Measurements from ENCODE around the gene FAM186B.

FAM186B gene

GRCh38 chr12:49567611-49568441, 37.6 kb downstream of the FAM186B start, which contains the start of gene MCRS1:
MCRS1 (minus strand) TSS chr12:49568142; CDS start chr12:49566731, 1,411 bp downstream.
- DNase-seq: peak; percentile 95

- no peak for DNase-seq
Observed at GRCh38 chr12:49567302-49567610, 38.2 kb downstream of the FAM186B start.

- no peak for DNase-seq
Observed at GRCh38 chr12:49566361-49566760, 39.1 kb downstream of the FAM186B start.

- no peak for DNase-seq
Observed at GRCh38 chr12:49565406-49566265, 39.8 kb downstream of the FAM186B start.

DNA sequence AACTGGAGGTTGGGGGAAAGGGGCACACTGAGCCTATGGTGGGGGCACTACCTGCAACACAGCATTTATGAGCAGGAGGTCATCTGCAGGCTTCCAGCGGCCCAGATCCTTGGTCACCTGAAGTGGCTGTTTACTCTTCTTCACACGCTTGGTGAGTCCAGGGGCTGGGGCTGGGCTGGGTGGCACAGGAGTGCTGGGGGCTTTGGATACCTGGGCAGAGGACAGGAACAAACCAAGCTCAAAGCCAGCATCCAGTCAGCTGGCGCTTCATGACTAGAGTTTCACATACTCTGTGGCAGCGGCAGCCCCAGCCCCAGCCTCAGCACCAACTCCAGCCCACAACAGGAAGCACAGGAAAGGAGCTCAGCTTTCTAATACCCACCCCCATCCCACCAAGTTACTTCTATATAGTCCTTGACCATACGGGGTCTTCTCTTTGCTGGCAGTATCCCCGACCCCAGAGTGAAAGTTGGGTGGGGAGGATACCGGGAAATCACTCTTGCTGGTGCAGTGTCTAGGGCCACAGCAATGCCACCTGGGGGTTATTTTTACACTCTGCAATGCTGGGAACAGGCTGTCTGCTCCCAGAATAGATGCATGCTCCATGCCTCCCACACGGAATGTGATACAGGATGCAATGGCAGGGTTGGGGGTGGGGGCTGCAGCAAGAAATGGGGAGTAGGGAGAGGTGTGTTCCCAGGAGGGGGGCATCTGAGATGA, 40.6 kb downstream of the FAM186B start:
- DNase-seq: no peak

DNA sequence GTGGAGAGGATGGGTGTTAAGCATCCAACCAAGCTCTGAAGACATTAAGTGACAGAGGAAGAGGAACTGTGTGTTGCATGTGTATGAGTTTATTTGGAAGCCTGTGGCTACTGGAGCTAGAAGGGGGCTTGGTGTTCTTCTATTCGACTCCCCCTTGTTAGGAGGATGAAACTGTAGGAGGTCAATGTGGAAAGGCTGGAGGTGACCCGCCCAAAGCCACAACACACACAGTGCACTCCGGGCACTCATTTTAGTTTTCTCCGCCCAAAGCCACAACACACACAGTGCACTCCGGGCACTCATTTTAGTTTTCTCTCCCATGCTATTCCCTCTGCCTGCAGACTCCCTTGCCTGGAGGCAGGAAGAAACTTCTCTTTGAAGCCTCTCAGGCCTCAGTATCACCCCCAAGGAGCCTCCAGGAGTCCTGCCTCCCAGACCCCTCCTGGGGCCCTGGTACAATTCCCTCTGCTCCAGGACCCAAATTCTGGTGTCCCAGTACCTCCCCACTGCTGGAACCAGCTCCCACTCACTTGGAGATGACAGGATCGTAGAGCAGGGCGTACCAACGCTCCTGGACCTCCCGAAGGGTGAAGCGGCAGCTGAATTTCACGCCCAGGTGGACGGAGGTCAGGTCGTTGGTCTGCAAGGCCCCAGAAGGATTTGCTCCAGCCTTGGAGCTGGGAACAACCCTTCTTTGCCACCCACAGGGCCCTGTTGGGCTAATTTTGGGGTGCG, 41.3 kb downstream of the FAM186B start:
- no peak for DNase-seq

GRCh38 chr12:49562831-49563230, 42.6 kb downstream of the FAM186B start:
- DNase-seq: no peak

DNA sequence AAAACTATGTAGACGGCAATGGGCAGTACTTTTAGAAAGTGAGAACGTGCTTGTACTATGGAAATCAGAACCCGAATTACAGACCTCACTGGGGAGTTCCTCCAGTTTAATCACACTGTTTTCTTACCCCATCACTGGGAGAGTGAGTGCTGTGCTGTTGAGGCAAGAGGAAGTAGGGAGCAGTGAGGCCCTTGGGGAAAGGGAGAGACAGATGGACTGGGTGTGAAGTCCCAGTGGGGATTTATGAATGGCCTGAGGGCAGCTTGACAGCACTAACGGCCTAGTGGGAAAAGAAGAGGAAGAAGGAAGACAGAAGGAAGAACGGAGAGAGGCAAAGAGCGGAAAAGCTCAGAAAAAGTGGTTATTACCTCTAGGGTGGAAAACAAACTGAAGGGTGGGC, 43.2 kb downstream of the FAM186B start:
- DNase-seq: no peak

- no peak for DNase-seq
Observed at GRCh38 chr12:49560695-49561094, 44.7 kb downstream of the FAM186B start.

- DNase-seq: no peak
Observed at GRCh38 chr12:49559011-49559675, 46.3 kb downstream of the FAM186B start.

DNA sequence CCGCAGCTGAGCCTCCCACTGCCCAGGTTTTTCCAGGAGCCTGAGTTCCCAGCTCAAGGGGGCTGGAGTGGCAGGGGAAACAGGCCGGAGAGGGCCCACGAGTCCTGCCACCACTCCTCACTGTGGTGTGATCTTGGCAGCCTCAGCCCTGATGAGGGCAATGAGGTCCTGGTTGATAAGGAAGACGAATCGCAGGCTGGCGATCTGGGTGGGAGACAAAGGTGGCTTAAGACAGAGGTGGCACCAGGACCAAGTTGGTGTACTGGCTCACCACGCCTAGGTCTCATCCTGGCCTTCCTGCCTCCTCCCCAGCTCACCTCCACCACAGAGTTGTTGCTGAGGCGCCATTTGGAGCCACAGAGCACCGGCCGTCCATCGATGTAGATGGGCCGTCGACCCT, 46.9 kb downstream of the FAM186B start:
- DNase-seq: no peak

DNA sequence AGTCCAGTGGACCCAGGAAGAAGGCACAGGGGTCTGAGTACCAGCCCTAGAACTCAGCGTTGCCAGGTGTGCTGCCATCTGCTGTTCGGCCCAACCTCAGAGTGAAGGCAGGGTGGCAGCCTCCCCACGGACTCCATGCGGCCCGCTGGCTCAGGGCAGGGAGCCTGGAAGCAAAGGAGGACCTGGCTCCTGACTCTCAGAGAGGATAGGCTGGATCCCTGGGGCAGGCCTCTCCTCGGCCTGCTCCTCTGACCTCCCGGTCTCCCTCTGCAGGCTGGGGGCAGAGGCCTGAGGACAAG, 47.6 kb downstream of the FAM186B start:
- DNase-seq: no peak

DNA sequence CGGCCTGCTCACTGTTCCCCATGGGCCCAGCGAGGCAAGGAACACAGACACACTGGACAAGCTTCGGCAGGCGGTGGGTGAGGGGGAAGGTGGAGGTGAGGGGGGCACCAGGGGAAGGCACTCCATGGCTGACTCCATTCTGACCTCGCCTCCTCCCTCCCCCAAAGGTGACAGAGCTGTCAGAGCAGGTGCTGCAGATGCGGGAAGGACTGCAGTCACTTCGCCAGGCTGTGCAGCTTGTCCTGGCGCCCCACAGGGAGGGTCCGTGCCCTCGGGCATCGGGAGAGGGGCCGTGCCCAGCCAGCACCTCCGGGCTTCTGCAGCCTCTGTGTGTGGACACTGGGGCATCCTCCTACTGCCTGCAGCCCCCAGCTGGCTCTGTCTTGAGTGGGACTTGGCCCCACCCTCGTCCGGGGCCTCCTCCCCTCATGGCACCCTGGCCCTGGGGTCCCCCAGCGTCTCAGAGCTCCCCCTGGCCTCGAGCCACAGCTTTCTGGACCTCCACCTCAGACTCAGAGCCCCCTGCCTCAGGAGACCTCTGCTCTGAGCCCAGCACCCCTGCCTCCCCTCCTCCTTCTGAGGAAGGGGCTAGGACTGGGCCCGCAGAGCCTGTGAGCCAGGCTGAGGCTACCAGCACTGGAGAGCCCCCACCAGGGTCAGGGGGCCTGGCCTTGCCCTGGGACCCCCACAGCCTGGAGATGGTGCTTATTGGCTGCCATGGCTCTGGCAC, 48.1 kb downstream of the FAM186B start:
- no peak for DNase-seq

GRCh38 chr12:49556391-49557186, 48.9 kb downstream of the FAM186B start:
- DNase-seq: no peak

DNA sequence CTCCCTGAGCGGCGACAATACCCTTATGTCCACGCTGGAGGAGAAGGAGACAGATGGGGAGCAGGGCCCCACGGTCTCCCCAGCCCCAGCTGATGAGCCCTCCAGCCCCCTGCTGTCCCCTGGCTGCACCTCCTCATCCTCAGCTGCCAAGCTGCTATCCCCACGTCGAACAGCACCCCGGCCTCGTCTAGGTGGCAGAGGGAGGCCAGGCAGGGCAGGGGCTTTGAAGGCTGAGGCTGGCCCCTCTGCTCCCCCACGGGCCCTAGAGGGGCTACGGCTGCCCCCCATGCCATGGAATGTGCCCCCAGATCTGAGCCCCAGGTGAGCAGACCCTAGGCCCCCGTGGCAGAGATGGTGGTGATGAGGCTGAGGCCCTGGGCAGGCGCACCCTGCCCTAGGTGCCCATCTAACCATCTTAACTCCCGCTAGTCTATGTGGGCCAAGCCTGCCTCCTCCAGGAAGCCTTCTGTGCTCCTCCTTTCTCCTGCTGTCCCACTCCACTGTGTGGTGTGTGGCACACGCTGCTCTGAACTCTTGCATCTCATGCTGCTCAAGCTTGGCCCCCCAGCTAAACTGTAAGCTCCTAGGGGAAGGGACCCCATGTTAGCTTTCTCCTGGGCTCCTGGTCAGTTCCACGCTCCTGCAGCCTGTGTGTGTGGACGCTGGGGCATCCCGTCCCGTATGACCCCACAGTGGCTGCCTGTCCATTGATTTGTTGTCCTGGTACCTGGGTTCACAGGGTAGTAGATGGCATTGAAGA, 49.6 kb downstream of the FAM186B start:
- DNase-seq: no peak

DNA sequence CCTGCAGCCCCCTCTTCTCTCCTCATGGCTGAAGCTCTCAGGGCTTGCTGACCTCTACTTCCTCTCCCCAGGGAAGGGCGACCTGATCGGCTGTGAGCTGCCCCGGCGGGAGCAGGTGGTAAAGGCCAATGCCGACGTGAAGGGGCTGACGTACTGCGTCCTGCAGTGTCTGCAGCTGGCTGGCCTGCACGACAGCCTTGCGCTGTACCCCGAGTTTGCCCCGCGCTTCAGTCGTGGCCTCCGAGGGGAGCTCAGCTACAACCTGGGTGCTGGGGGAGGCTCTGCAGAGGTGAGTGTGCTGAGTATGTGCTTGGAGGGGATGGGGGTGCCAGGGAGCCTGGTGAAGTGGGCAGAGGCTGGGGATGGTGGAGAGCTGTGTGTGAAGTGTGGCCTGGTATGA, 51.2 kb downstream of the FAM186B start:
- no peak for DNase-seq

GRCh38 chr12:49553512-49554088, 51.8 kb downstream of the FAM186B start:
- no peak for DNase-seq

DNA sequence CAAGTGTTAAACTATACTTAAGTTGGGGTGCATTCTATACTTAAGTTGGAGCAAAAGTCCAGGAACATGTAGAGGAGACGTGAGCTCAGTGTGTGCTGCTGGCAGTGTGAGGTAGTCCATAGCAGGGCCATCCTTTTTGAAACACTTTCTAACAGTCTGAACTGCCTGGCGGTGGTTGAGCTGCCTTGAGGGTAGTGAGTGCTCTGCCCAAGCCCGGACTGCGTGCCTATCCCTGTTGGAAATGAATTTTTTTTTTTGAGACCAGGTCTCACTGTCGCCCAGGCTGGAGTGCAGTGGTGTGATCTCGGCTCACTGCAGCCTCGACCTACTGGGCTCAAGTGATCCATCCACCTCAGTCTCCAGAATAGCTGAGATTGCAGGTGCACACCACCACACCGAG, 52.5 kb downstream of the FAM186B start:
- no peak for DNase-seq

DNA sequence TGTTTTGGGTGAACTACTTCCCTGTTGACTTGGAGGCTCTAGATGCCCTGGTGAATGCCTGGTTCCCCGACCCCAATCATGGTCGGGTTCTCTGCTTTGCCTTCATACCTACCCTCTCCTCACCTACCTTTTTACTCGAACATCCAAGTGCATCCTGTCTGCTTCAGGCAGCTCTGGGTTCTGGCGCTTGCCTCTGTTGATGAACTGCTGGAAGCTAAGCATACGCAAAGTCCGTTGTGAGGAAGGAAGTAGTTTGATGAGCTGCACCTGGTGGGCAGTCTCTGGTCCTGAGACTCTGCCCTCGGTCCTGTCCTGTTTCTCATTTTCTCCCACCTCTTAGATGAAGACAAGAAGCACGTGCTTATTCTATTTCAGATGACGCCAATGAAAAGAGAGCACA, 53.0 kb downstream of the FAM186B start:
- no peak for DNase-seq

- no peak for DNase-seq
Observed at GRCh38 chr12:49552014-49552413, 53.4 kb downstream of the FAM186B start.
